Measurements from ENCODE around the gene OSBPL3.
"Not testable (repeated sequence)": the region's sequence is repeated elsewhere in the genome, so short reads cannot be mapped to it uniquely, and the experiment has no call there.

OSBPL3 gene

GRCh38 chr7:24920451-24921361 is 59.3 kb downstream of the OSBPL3 start:
- no peak for DNase-seq (ENCODE audit: low read depth in 2 of 2)

- DNase-seq (ENCODE audit: low read depth in 2 of 2): no peak
These were observed 62.3 kb downstream of the OSBPL3 start for GRCh38 chr7:24917510-24918239.

- DNase-seq (ENCODE audit: low read depth in 2 of 2): no peak
These were observed 63.4 kb downstream of the OSBPL3 start for GRCh38 chr7:24916463-24917040.

GRCh38 chr7:24914465-24914859 is 65.5 kb downstream of the OSBPL3 start:
- DNase-seq (ENCODE audit: low read depth in 2 of 2): no peak

- no peak for DNase-seq (ENCODE audit: low read depth in 2 of 2)
These were observed 66.0 kb downstream of the OSBPL3 start for GRCh38 chr7:24913801-24914464.

GRCh38 chr7:24912874-24913514 is 67.0 kb downstream of the OSBPL3 start:
- no peak for DNase-seq (ENCODE audit: low read depth in 2 of 2)

- no peak for DNase-seq (ENCODE audit: low read depth in 2 of 2)
These were observed 67.6 kb downstream of the OSBPL3 start for GRCh38 chr7:24912424-24912823.

GRCh38 chr7:24911213-24911603 is 68.8 kb downstream of the OSBPL3 start:
- DNase-seq (ENCODE audit: low read depth in 2 of 2): no peak

GRCh38 chr7:24910551-24911212 is 69.3 kb downstream of the OSBPL3 start:
- no peak for DNase-seq (ENCODE audit: low read depth in 2 of 2)

- no peak for DNase-seq (ENCODE audit: low read depth in 2 of 2)
These were observed 71.3 kb downstream of the OSBPL3 start for GRCh38 chr7:24908727-24909126.

GRCh38 chr7:24908166-24908565 is 71.8 kb downstream of the OSBPL3 start:
- DNase-seq (ENCODE audit: low read depth in 2 of 2): no peak

- no peak for DNase-seq (ENCODE audit: low read depth in 2 of 2)
These were observed 72.6 kb downstream of the OSBPL3 start for GRCh38 chr7:24907311-24907886.

GRCh38 chr7:24905996-24906770 is 73.8 kb downstream of the OSBPL3 start:
- no peak for DNase-seq (ENCODE audit: low read depth in 2 of 2)

GRCh38 chr7:24903992-24904391 is 76.0 kb downstream of the OSBPL3 start:
- DNase-seq (ENCODE audit: low read depth in 2 of 2): not testable (repeated sequence)

- no peak for DNase-seq (ENCODE audit: low read depth in 2 of 2)
These were observed 76.4 kb downstream of the OSBPL3 start for GRCh38 chr7:24903559-24903958.

- DNase-seq (ENCODE audit: low read depth in 2 of 2): no peak
These were observed 77.0 kb downstream of the OSBPL3 start for GRCh38 chr7:24902931-24903330.

- no peak for DNase-seq (ENCODE audit: low read depth in 2 of 2)
These were observed 77.7 kb downstream of the OSBPL3 start for GRCh38 chr7:24902276-24902675.

GRCh38 chr7:24899905-24900304 is 80.1 kb downstream of the OSBPL3 start:
- no peak for DNase-seq (ENCODE audit: low read depth in 2 of 2)

- DNase-seq (ENCODE audit: low read depth in 2 of 2): no peak
These were observed 80.8 kb downstream of the OSBPL3 start for GRCh38 chr7:24899161-24899560.

GRCh38 chr7:24898691-24899090 is 81.3 kb downstream of the OSBPL3 start:
- no peak for DNase-seq (ENCODE audit: low read depth in 2 of 2)

All from stimulated activated CD8-positive, alpha-beta memory T cell treated with anti-CD3 and anti-CD28 coated beads, Interleukin-7, amount 100 ng/mL, for 4 hours (primary cell).